ENCODE measurements around the gene SLC25A10. TPM values are rescaled to one million over a fixed set of nuclear protein-coding genes. Genes with fewer than 3 reads are reported as not detected.
A peak's percentile ranks its signal among the peaks of the same experiment; 100 is the strongest.
"Not testable (repeated sequence)": the region's sequence is repeated elsewhere in the genome, so short reads cannot be mapped to it uniquely, and the experiment has no call there.

The SLC25A10 gene
- total and polyA plus RNA-seq, 7 experiments from 2014 or later = 3.4 to 27.4 (median 5.2) TPM

DNA sequence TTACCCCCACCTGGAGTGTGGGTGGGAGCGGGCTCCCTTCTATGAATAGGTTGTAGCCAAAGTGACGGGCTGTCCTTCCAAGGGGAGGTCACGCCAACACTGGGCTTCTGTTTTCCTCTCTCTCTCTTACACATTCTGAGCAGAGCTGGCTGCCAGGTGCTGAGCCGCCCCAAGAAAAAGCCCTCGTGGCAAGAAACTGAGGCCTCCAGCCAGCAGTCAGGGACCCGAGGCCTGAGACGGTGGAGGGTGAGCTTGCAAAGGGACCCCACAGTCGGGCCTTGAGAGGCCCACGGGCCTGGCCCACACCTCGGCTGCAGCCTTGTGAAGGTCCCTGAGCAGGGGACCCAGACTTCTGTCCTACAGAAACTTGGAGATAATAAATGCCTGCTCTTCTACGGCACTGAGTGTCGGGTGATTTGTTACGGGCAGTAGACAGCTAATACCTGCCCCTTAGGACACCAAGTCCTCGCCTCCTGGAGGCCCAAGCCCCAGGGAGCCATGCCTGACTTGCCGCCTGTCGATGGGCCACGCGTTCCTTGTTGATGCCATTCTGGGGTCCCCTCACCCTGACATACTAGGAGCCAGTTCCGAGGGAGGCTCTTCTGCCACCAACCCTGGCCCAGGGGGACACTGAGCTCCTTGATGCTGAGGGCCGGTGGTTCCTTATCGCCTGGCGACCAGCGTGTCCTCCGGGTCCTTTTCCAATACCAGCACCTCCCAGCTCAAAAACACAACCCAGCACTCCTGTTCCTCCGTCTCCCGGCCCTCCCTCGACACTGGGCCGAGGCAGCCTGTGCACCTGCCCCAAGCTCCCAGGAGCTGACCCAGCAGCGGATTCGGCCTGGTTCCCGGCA, 26.1 kb downstream of the SLC25A10 start:
- intact Hi-C loops (cut with micrococcal nuclease) = no loop called here
- Mint-ChIP-seq H3K36me3 (no peaks in the 10 kb centered on the region), H3K4me1 (peaks cover 4 to 17% (median 10%) of the 10 kb centered on the region in 7 donors), H3K9me3 (peaks cover 0 to 2% (median 0%) of the 10 kb centered on the region in 11 donors), H3K27ac (no peak overlapping the region), H3K27me3 (peaks cover 5 to 26% (median 13%) of the 10 kb centered on the region in 5 donors), H3K4me3 (no peak overlapping the region)
- ChIA-PET CTCF (no interaction called here), POLR2A (no interaction called here)
- ATAC-seq = no peak
- Histone ChIP-seq H3K27ac (ENCODE audit: low read depth, low read length) (no peak overlapping the region), H3K4me1 (ENCODE audit: control insufficient read depth in 2 of 2, insufficient read depth in 2 of 2, low read length in 2 of 2) (no peaks in the 10 kb centered on the region), H3K9me3 (ENCODE audit: control insufficient read depth in 2 of 3, low read length in 3 of 3) (no peaks in the 10 kb centered on the region), H3K36me3 (ENCODE audit: control insufficient read depth in 2 of 3, insufficient read depth in 3 of 3, low read length in 3 of 3) (no peaks in the 10 kb centered on the region), H3K27me3 (ENCODE audit: control insufficient read depth in 2 of 2, insufficient read depth in 2 of 2, low read length in 2 of 2) (peaks cover 0 to 3% of the 10 kb centered on the region in 2 donors), H3K4me3 (ENCODE audit: low read length) (no peak overlapping the region)
- no peak for DNase-seq

DNA sequence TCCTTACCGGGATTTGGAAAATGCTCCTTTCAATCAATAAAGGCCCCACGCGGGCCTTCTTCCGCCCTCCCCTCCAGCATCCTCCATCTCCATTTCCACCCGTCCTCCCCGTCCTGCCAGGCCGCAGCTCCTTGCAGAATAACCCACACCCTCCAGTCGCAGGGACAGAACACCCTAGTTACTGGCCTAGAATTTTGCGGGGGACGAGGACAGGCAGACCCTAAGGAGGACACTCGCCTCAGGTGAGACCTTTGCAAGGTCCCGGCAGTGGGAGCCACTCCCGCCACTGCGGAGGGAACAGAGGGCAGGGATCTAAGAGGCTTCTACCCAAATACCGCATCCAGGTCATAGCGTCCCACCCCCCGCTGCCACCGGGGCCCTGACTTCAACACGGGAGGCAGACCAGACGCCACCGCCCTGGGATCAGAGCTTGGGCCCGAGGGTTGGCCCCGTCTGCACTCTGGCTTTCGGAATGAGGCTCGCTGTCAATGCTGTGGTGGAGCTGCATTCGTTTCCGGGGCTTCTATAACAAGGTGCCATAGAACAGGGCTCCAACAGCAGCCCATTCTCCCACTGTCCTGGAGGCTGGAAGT, 26.8 kb downstream of the SLC25A10 start:
- no peak overlapping the region for H3K4me3 Mint-ChIP-seq
- DNase-seq (no peak), ATAC-seq (no peak)
- H3K27me3 ChIP-seq (ENCODE audit: control insufficient read depth in 2 of 2, insufficient read depth in 2 of 2, low read length in 2 of 2) = peaks cover 0 to 3% of the 10 kb centered on the region in 2 donors
- H3K27ac ChIP-seq (ENCODE audit: low read depth, low read length) = no peak overlapping the region
- H3K4me1 Mint-ChIP-seq = peaks cover 4 to 12% (median 6%) of the 10 kb centered on the region in 7 donors
- ChIA-PET CTCF (no interaction called here), POLR2A (no interaction called here)
- no peaks in the 10 kb centered on the region for H3K9me3 ChIP-seq (ENCODE audit: control insufficient read depth in 2 of 3, low read length in 3 of 3)
- H3K9me3 Mint-ChIP-seq = peaks cover 0 to 2% (median 0%) of the 10 kb centered on the region in 11 donors
- H3K27ac Mint-ChIP-seq = no peak overlapping the region
- no peak overlapping the region for H3K4me3 ChIP-seq (ENCODE audit: low read length)
- H3K4me1 ChIP-seq (ENCODE audit: control insufficient read depth in 2 of 2, insufficient read depth in 2 of 2, low read length in 2 of 2) = no peaks in the 10 kb centered on the region
- H3K27me3 Mint-ChIP-seq = peaks cover 5 to 24% (median 7%) of the 10 kb centered on the region in 5 donors
- intact Hi-C loops (cut with micrococcal nuclease) = no loop called here
- H3K36me3 ChIP-seq (ENCODE audit: control insufficient read depth in 2 of 3, insufficient read depth in 3 of 3, low read length in 3 of 3) = no peaks in the 10 kb centered on the region
- no peaks in the 10 kb centered on the region for H3K36me3 Mint-ChIP-seq

DNA sequence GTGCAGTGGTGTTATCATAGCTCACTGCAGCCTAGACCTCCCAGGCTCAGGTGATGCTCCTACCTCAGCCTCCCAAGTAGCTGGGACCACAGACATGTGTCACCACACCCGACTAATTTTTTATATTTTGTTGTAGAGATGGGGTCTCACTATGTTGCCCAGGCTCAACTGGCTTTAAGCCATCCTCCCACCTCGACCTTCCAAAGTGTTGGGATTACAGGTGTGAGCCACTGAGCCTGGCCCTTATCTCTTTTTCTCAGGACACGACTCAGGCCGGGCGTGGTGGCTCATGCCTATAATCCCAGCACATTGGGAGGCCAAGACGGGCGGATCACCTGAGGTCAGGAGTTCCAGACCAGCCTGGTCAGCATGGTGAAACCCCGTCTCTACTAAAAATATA, 27.5 kb downstream of the SLC25A10 start:
- Mint-ChIP-seq H3K27me3 (peaks cover 5 to 24% (median 6%) of the 10 kb centered on the region in 5 donors), H3K4me1 (peaks cover 4 to 12% (median 6%) of the 10 kb centered on the region in 7 donors)
- H3K36me3 Mint-ChIP-seq; DNase-seq; H3K4me1 ChIP-seq (ENCODE audit: control insufficient read depth in 2 of 2, insufficient read depth in 2 of 2, low read length in 2 of 2); H3K27ac Mint-ChIP-seq; H3K4me3 ChIP-seq (ENCODE audit: low read length); H3K9me3 ChIP-seq (ENCODE audit: control insufficient read depth in 2 of 3, low read length in 3 of 3); ATAC-seq; H3K36me3 ChIP-seq (ENCODE audit: control insufficient read depth in 2 of 3, insufficient read depth in 3 of 3, low read length in 3 of 3); POLR2A ChIA-PET; H3K27ac ChIP-seq (ENCODE audit: low read depth, low read length); H3K4me3 Mint-ChIP-seq; H3K27me3 ChIP-seq (ENCODE audit: control insufficient read depth in 2 of 2, insufficient read depth in 2 of 2, low read length in 2 of 2); CTCF ChIA-PET; H3K9me3 Mint-ChIP-seq; intact Hi-C loops (cut with micrococcal nuclease): not testable (repeated sequence)

DNA sequence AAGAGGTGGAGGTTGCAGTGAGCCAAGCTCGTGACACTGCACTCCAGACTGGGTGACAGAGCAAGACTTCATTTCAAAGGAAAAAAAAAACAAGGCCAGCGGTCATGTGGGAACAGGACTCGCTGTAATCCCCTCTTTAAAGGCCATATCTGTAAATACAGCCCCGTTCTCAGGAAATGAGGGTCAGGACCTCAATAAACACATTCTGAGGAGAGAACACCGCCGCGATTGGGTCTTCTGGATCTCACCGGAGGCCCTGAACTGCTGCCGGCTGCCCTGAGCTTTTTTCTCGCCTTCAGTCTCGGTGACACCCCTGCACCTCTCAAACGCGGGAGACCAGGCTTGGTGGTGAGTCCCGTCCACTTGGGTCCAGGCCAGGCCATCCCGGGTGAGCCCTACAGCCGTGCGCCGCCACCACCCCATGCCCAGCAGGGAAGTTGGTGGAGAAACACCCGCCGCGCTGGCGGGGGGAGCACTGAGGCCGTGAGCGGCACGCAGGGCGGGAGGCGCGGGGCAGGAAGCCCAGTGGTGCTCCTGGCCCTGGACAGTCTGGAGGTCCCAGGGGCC, 28.4 kb downstream of the SLC25A10 start:
- Histone ChIP-seq H3K27ac (ENCODE audit: low read depth, low read length) (no peak overlapping the region), H3K9me3 (ENCODE audit: control insufficient read depth in 2 of 3, low read length in 3 of 3) (no peaks in the 10 kb centered on the region), H3K27me3 (ENCODE audit: control insufficient read depth in 2 of 2, insufficient read depth in 2 of 2, low read length in 2 of 2) (peaks cover 0 to 3% of the 10 kb centered on the region in 2 donors), H3K4me3 (ENCODE audit: low read length) (no peak overlapping the region), H3K4me1 (ENCODE audit: control insufficient read depth in 2 of 2, insufficient read depth in 2 of 2, low read length in 2 of 2) (no peaks in the 10 kb centered on the region), H3K36me3 (ENCODE audit: control insufficient read depth in 2 of 3, insufficient read depth in 3 of 3, low read length in 3 of 3) (no peaks in the 10 kb centered on the region)
- peaks cover 5 to 24% (median 6%) of the 10 kb centered on the region in 5 donors for H3K27me3 Mint-ChIP-seq
- CTCF ChIA-PET = no interaction called here
- POLR2A ChIA-PET = no interaction called here
- peak overlapping the region in 2 of 10 donors; percentile 23 to 57 for H3K4me3 Mint-ChIP-seq
- no peak overlapping the region for H3K27ac Mint-ChIP-seq
- ATAC-seq = peak; percentile 54
- DNase-seq = no peak
- H3K36me3 Mint-ChIP-seq = no peaks in the 10 kb centered on the region
- H3K4me1 Mint-ChIP-seq = peaks cover 4 to 11% (median 5%) of the 10 kb centered on the region in 7 donors
- H3K9me3 Mint-ChIP-seq = peaks cover 0 to 2% (median 0%) of the 10 kb centered on the region in 11 donors
- intact Hi-C loops (cut with micrococcal nuclease) = no loop called here

DNA sequence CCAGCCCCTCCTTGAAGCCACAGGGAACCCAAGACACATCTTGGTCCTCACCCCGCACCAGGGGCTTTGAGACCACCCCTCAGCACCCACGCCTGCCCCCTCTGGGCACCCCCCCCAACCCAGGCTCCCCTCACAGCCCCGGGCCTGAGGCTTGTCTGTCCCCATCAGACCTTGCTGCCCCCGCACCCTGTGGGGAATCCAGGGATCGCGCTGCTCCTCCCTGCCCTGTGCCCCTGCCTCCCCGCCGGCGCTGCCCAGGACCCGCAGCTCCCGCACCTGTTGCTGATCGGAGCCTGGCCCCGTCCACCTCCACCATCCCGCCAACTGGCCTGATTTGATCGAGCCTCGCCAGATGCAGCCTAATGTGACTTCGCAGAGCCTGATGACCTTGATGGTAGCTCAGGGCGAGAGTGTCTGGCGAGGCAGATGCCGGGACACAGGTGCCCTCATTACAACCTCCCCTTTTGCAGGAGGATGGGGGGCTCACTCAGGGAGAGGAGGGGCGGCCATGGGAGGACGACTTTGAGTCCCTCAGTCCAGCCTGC, 29.0 kb downstream of the SLC25A10 start:
- CTCF ChIA-PET = no interaction called here
- no peak for DNase-seq

DNA sequence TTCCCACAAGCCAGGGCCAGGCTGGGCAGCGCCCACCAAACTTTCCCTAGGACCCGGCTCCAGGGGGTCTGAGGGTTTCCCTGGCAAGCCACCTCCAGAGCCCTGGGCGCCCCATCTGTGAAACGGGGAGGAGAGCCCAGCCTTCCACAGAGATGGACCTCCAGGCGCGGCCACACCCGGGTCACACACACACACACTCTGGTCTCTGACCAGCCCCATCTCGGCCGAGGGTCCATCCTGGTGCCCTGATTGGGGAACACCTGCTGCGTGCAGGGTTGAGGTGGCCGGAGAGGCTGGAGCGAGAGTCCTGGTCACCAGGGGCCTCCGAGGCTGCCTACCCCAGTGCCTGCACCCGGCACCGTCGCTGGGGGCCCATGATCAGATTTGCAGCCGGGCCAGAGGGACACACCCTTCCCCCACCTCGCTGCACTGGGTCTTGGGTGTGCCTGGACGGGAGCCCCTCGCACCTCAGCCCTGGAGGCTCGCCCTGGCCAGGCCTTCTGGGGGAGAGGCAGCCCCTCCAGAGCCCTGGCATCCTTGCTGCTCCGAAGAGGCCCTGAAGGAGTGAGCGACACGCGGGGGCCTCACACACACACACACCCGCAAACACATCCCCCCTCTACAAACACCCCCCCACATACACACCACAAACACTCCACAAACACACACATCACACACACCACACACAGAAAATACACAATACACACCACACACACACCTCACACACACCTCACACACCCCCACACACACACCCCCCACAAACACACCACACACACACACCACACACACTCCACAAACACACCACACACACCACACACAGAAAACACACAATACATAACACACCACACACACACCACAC, 29.7 kb downstream of the SLC25A10 start:
- H3K27me3 Mint-ChIP-seq = peaks cover 0 to 21% (median 5%) of the 10 kb centered on the region in 5 donors
- Histone ChIP-seq H3K9me3 (ENCODE audit: control insufficient read depth in 2 of 3, low read length in 3 of 3) (no peaks in the 10 kb centered on the region), H3K27me3 (ENCODE audit: control insufficient read depth in 2 of 2, insufficient read depth in 2 of 2, low read length in 2 of 2) (peaks cover 0 to 3% of the 10 kb centered on the region in 2 donors), H3K4me1 (ENCODE audit: control insufficient read depth in 2 of 2, insufficient read depth in 2 of 2, low read length in 2 of 2) (no peaks in the 10 kb centered on the region), H3K36me3 (ENCODE audit: control insufficient read depth in 2 of 3, insufficient read depth in 3 of 3, low read length in 3 of 3) (no peaks in the 10 kb centered on the region), H3K27ac (ENCODE audit: low read depth, low read length) (no peak overlapping the region), H3K4me3 (ENCODE audit: low read length) (no peak overlapping the region)
- ChIA-PET POLR2A (no interaction called here), CTCF (no interaction called here)
- DNase-seq (no peak), ATAC-seq (no peak)
- H3K4me3 Mint-ChIP-seq = no peak overlapping the region
- no peak overlapping the region for H3K27ac Mint-ChIP-seq
- H3K36me3 Mint-ChIP-seq = no peaks in the 10 kb centered on the region
- intact Hi-C loops (cut with micrococcal nuclease) = no loop called here
- H3K4me1 Mint-ChIP-seq = peaks cover 0 to 6% (median 0%) of the 10 kb centered on the region in 7 donors
- H3K9me3 Mint-ChIP-seq = no peaks in the 10 kb centered on the region

More for the DNA sequence above, 29.0 kb downstream of the SLC25A10 start:
- Histone ChIP-seq H3K9me3 (ENCODE audit: control insufficient read depth in 2 of 3, low read length in 3 of 3) (no peaks in the 10 kb centered on the region), H3K27ac (ENCODE audit: low read depth, low read length) (no peak overlapping the region), H3K4me1 (ENCODE audit: control insufficient read depth in 2 of 2, insufficient read depth in 2 of 2, low read length in 2 of 2) (no peaks in the 10 kb centered on the region), H3K27me3 (ENCODE audit: control insufficient read depth in 2 of 2, insufficient read depth in 2 of 2, low read length in 2 of 2) (peaks cover 0 to 3% of the 10 kb centered on the region in 2 donors), H3K4me3 (ENCODE audit: low read length) (no peak overlapping the region), H3K36me3 (ENCODE audit: control insufficient read depth in 2 of 3, insufficient read depth in 3 of 3, low read length in 3 of 3) (no peaks in the 10 kb centered on the region)
- Mint-ChIP-seq H3K4me1 (peaks cover 0 to 6% (median 0%) of the 10 kb centered on the region in 7 donors), H3K27me3 (peaks cover 0 to 21% (median 5%) of the 10 kb centered on the region in 5 donors), H3K27ac (no peak overlapping the region), H3K9me3 (no peaks in the 10 kb centered on the region), H3K4me3 (peak overlapping the region in 1 of 10 donors; percentile 23), H3K36me3 (no peaks in the 10 kb centered on the region)
- intact Hi-C loops (cut with micrococcal nuclease) = no loop called here
- ATAC-seq = no peak
- POLR2A ChIA-PET = no interaction called here

Measured in naive thymus-derived CD4-positive, alpha-beta T cell (primary cell).